Nephron progenitor cell (in vitro differentiated cells): ENCODE results near the gene PIP4K2B.

Experiments
- DNase-seq: peaks from one replicate; pipeline ENCODE4 v3.0.0; 2021
- H3K27ac Mint-ChIP-seq: 2 replicates; pipeline ENCODE4 v1.8.0; 2021; ENCODE audit warnings: mild to moderate bottlenecking, moderate library complexity, mixed read lengths
- H3K27me3 Mint-ChIP-seq: 2 replicates; pipeline ENCODE4 v1.8.0; 2021; ENCODE audit warnings: mild to moderate bottlenecking, low read depth, mixed read lengths; ENCODE audit not compliant: poor library complexity
- H3K36me3 Mint-ChIP-seq: 2 replicates; pipeline ENCODE4 v1.8.0; 2021; ENCODE audit warnings: low read depth, mixed read lengths
- H3K4me1 Mint-ChIP-seq: 2 replicates; pipeline ENCODE4 v1.8.0; 2021; ENCODE audit warnings: mixed read lengths
- H3K4me3 Mint-ChIP-seq: 2 replicates; pipeline ENCODE4 v1.8.0; 2021; ENCODE audit warnings: mild to moderate bottlenecking, moderate library complexity, mixed read lengths
- H3K9me3 Mint-ChIP-seq: 2 replicates; pipeline ENCODE4 v1.8.0; 2021; ENCODE audit warnings: mild to moderate bottlenecking, moderate library complexity, mixed read lengths
- CTCF ChIP-seq: fragments of 200-600 bp; sonication (generic); IDR thresholded peaks from 2 replicates; pipeline ENCODE4 v1.5.0; 2021; ENCODE audit warnings: antibody characterized with exemption

PIP4K2B gene

GRCh38 chr17:38799501-38800236, at the start of gene PIP4K2B:
PIP4K2B (minus strand) TSS chr17:38799556; CDS start chr17:38799424, 132 bp downstream.
- no peak for TF ChIP-seq CTCF

GRCh38 chr17:38848557-38848891, 49.2 kb upstream of the PIP4K2B start:
- H3K4me3 Mint-ChIP-seq, result no peak overlapping the region

More at GRCh38 chr17:38799501-38800236, at the start of gene PIP4K2B:
- Mint-ChIP-seq H3K36me3 (peaks cover 68% of the 10 kb centered on the region), H3K27ac (peak within 1 kb of the TSS; percentile 98), H3K4me1 (peaks cover 33% of the 10 kb centered on the region), H3K9me3 (peaks cover 4% of the 10 kb centered on the region), H3K4me3 (peak within 1 kb of the TSS; percentile 97), H3K27me3 (peaks cover 3% of the 10 kb centered on the region)
- DNase-seq, result peak; percentile 95

GRCh38 chr17:38844261-38844757, 45.0 kb upstream of the PIP4K2B start:
- Mint-ChIP-seq H3K27me3 (peaks cover 5% of the 10 kb centered on the region), H3K27ac (peak overlapping the region; percentile 36), H3K36me3 (peaks cover 33% of the 10 kb centered on the region), H3K4me3 (no peak overlapping the region), H3K4me1 (no peaks in the 10 kb centered on the region), H3K9me3 (no peaks in the 10 kb centered on the region)
- no peak for TF ChIP-seq CTCF
- DNase-seq, result no peak

More at GRCh38 chr17:38848557-38848891, 49.2 kb upstream of the PIP4K2B start:
- Mint-ChIP-seq H3K36me3 (peaks cover 75% of the 10 kb centered on the region), H3K27me3 (no peaks in the 10 kb centered on the region), H3K4me1 (peaks cover 35% of the 10 kb centered on the region), H3K9me3 (no peaks in the 10 kb centered on the region), H3K27ac (no peak overlapping the region)
- no peak for DNase-seq
- TF ChIP-seq CTCF, result no peak

- peaks cover 31% of the 10 kb centered on the region for H3K4me1 Mint-ChIP-seq
- H3K27ac Mint-ChIP-seq, result peak overlapping the region; percentile 100
- peaks cover 23% of the 10 kb centered on the region for H3K27me3 Mint-ChIP-seq
- peaks cover 3% of the 10 kb centered on the region for H3K36me3 Mint-ChIP-seq
- no peaks in the 10 kb centered on the region for H3K9me3 Mint-ChIP-seq
- H3K4me3 Mint-ChIP-seq, result peak overlapping the region; percentile 99
- TF ChIP-seq CTCF, result no peak
- no peak for DNase-seq
These were observed 26.4 kb upstream of the PIP4K2B start for GRCh38 chr17:38825762-38826247.

- H3K4me3 Mint-ChIP-seq, result peak within 1 kb of the TSS; percentile 99
These were observed 25.8 kb upstream of the PIP4K2B start, which contains the start of gene CWC25 for GRCh38 chr17:38824899-38825761. CWC25 (minus strand) TSS chr17:38825321; CDS start chr17:38825183, 138 bp downstream.

More at GRCh38 chr17:38824899-38825761, 25.8 kb upstream of the PIP4K2B start, which contains the start of gene CWC25:
- H3K27me3 Mint-ChIP-seq, result peaks cover 16% of the 10 kb centered on the region
- peak within 1 kb of the TSS; percentile 100 for H3K27ac Mint-ChIP-seq
- peaks cover 10% of the 10 kb centered on the region for H3K36me3 Mint-ChIP-seq
- DNase-seq, result peak; percentile 97
- no peak for TF ChIP-seq CTCF
- H3K4me1 Mint-ChIP-seq, result peaks cover 31% of the 10 kb centered on the region
- H3K9me3 Mint-ChIP-seq, result no peaks in the 10 kb centered on the region
